H1 (cell line): ENCODE measurements around the gene VASN. TPM values are rescaled to one million over a fixed set of nuclear protein-coding genes. Genes with fewer than 3 reads are reported as not detected.

Experiments used
- CTCF ChIA-PET: fragments of 300-600 bp; sonication (Branson Sonifier 250); formaldehyde crosslinking; loops from one replicate; lab custom pipeline; 2021; ENCODE audit not compliant: partially characterized antibody; lab: Charles Lee
- POLR2A ChIA-PET: fragments of 300-600 bp; sonication (Branson Sonifier 250); formaldehyde crosslinking; loops from one replicate; lab custom pipeline; 2021; ENCODE audit warnings: inconsistent platforms; ENCODE audit not compliant: partially characterized antibody; lab: Charles Lee
- DNase-seq, 2 experiments: peaks; one replicate each; pipeline versions ENCODE4 v3.0.0 to v3.0.0-alpha.2; 2010 to 2022; ENCODE audit warnings: low spot score in 2 of 2, low read depth in 1 of 2, mixed read lengths in 1 of 2
- FAIRE-seq: peaks from 2 replicates; lab custom pipeline; 2011; peaks lifted over from hg19 to GRCh38; lab: Jason Lieb, UNC
- H2AFZ ChIP-seq: 2 replicates; pipeline ENCODE4 v1.8.1; 2012; ENCODE audit warnings: low read length, inconsistent platforms
- H2AK5ac ChIP-seq: 2 replicates; pipeline ENCODE4 v1.6.1; 2013; ENCODE audit warnings: low read depth, low read length
- H2BK120ac ChIP-seq: replicated peaks from 2 replicates; pipeline ENCODE3; 2013; ENCODE audit warnings: low read depth, low read length, inconsistent platforms
- H2BK12ac ChIP-seq: 2 replicates; pipeline ENCODE4 v1.6.1; 2013; ENCODE audit warnings: low read depth, low read length
- H2BK15ac ChIP-seq: 2 replicates; pipeline ENCODE4 v1.6.1; 2013; ENCODE audit warnings: low read length
- H2BK20ac ChIP-seq: 2 replicates; pipeline ENCODE4 v1.6.1; 2013; ENCODE audit warnings: low read length
- H2BK5ac ChIP-seq: 2 replicates; pipeline ENCODE4 v1.6.1; 2013; ENCODE audit warnings: low read depth, low read length
- H3K14ac ChIP-seq: 2 replicates; pipeline ENCODE4 v1.6.1; 2013; ENCODE audit warnings: inconsistent platforms; ENCODE audit not compliant: insufficient read length
- H3K18ac ChIP-seq: 2 replicates; pipeline ENCODE4 v1.6.1; 2013; ENCODE audit warnings: low read length; ENCODE audit errors: extremely low read depth
- H3K23ac ChIP-seq: 2 replicates; pipeline ENCODE4 v1.6.1; 2013; ENCODE audit warnings: inconsistent platforms; ENCODE audit not compliant: insufficient read length
- H3K23me2 ChIP-seq: 2 replicates; pipeline ENCODE4 v1.6.1; 2013; ENCODE audit warnings: low read depth, low read length
- H3K27ac ChIP-seq: 2 replicates; pipeline ENCODE4 v1.6.1; 2011; ENCODE audit warnings: low read depth, low read length, inconsistent platforms
- H3K27me3 ChIP-seq, 4 experiments: replicated peaks in 1 of 4; 1 replicate in 1 of 4; 2 replicates in 3 of 4; pipeline versions ENCODE4 v1.6.1 to v1.8.1; 2011 to 2013; ENCODE audit warnings: low read length in 3 of 4, mild to moderate bottlenecking in 3 of 4, inconsistent platforms in 2 of 4, mixed read lengths in 2 of 4, moderate library complexity in 1 of 4; ENCODE audit not compliant: control insufficient read depth in 3 of 4, insufficient read depth in 3 of 4; ENCODE audit errors: extremely low read depth in 1 of 4
- H3K36me3 ChIP-seq, 4 experiments: 2 replicates each; pipeline versions ENCODE4 v1.6.1 to v1.8.1; 2011 to 2013; ENCODE audit warnings: mild to moderate bottlenecking in 4 of 4, low read length in 3 of 4, moderate library complexity in 2 of 4, control low read depth in 1 of 4, inconsistent platforms in 1 of 4; ENCODE audit not compliant: insufficient read depth in 4 of 4, control insufficient read depth in 2 of 4
- H3K4ac ChIP-seq: replicated peaks from 2 replicates; pipeline ENCODE3; 2013; ENCODE audit warnings: low read length, low read depth, mixed read lengths, inconsistent platforms; ENCODE audit not compliant: insufficient read length
- H3K4me1 ChIP-seq, 4 experiments: replicated peaks in 1 of 4; 1 replicate in 1 of 4; 2 replicates in 3 of 4; pipeline versions ENCODE4 v1.6.1 to v1.8.1; 2011 to 2013; ENCODE audit warnings: low read length in 3 of 4, inconsistent platforms in 2 of 4, mixed read lengths in 1 of 4; ENCODE audit not compliant: insufficient read depth in 4 of 4, control insufficient read depth in 3 of 4
- H3K4me2 ChIP-seq, 2 experiments: 2 replicates each; pipeline versions ENCODE4 v1.6.1 to v1.8.1; 2011 to 2013; ENCODE audit warnings: low read depth in 2 of 2, low read length in 2 of 2, control low read depth in 1 of 2, inconsistent platforms in 1 of 2, mild to moderate bottlenecking in 1 of 2; ENCODE audit not compliant: insufficient read depth in 1 of 2
- H3K4me3 ChIP-seq, 4 experiments: fragments of 200-600, 300-600 bp in 1 of 4; sonication (generic), shearing (Covaris generic), sonication (Bioruptor Twin) in 1 of 4; 2 replicates each; pipeline versions ENCODE4 v1.5.1 to v1.8.1; 2011 to 2016; ENCODE audit warnings: low read length in 4 of 4, low read depth in 3 of 4, control low read depth in 2 of 4, inconsistent platforms in 2 of 4, mild to moderate bottlenecking in 2 of 4, mixed read lengths in 1 of 4, moderate library complexity in 1 of 4; ENCODE audit not compliant: insufficient read depth in 2 of 4; ENCODE audit errors: extremely low read depth in 1 of 4
- H3K56ac ChIP-seq: replicated peaks from 2 replicates; pipeline ENCODE3; 2013; ENCODE audit warnings: low read depth, mild to moderate bottlenecking, mixed read lengths, low read length, inconsistent platforms; ENCODE audit not compliant: insufficient read length
- H3K79me1 ChIP-seq: 2 replicates; pipeline ENCODE4 v1.6.1; 2013; ENCODE audit warnings: low read depth, low read length, control low read depth
- H3K79me2 ChIP-seq, 2 experiments: 2 replicates each; pipeline versions ENCODE4 v1.6.1 to v1.8.1; 2012 to 2013; ENCODE audit warnings: low read length in 2 of 2, mild to moderate bottlenecking in 2 of 2, inconsistent platforms in 1 of 2; ENCODE audit not compliant: insufficient read depth in 2 of 2, control insufficient read depth in 1 of 2
- H3K9ac ChIP-seq, 4 experiments: replicated peaks in 1 of 4; 1 replicate in 1 of 4; 2 replicates in 3 of 4; pipeline versions ENCODE4 v1.6.1 to v1.8.1; 2011 to 2013; ENCODE audit warnings: low read depth in 3 of 4, low read length in 3 of 4, control low read depth in 2 of 4, mild to moderate bottlenecking in 2 of 4, moderate library complexity in 2 of 4, inconsistent platforms in 1 of 4; ENCODE audit errors: extremely low read depth in 1 of 4
- H3K9me3 ChIP-seq, 2 experiments: 2 replicates each; pipeline versions ENCODE4 v1.6.1 to v1.8.1; 2012 to 2013; ENCODE audit warnings: mild to moderate bottlenecking in 2 of 2, moderate library complexity in 2 of 2, control low read depth in 1 of 2, inconsistent platforms in 1 of 2, low read depth in 1 of 2, low read length in 1 of 2, mixed read lengths in 1 of 2; ENCODE audit not compliant: insufficient read depth in 2 of 2
- H4K20me1 ChIP-seq, 2 experiments: replicated peaks in 1 of 2; 2 replicates each; pipeline versions ENCODE3 to v1.8.1; 2011 to 2013; ENCODE audit warnings: inconsistent platforms in 2 of 2, low read length in 2 of 2, mild to moderate bottlenecking in 1 of 2; ENCODE audit not compliant: insufficient read depth in 2 of 2, control insufficient read depth in 1 of 2
- H4K5ac ChIP-seq: 2 replicates; pipeline ENCODE4 v1.6.1; 2013; ENCODE audit warnings: low read length, low read depth, mixed read lengths, inconsistent platforms; ENCODE audit not compliant: insufficient read length
- H4K8ac ChIP-seq: 2 replicates; pipeline ENCODE4 v1.8.0; 2013; ENCODE audit warnings: mild to moderate bottlenecking, moderate library complexity, low read length, inconsistent platforms; ENCODE audit not compliant: insufficient read depth; ENCODE audit errors: extremely low read depth
- H4K91ac ChIP-seq: replicated peaks from 2 replicates; pipeline ENCODE3; 2013; ENCODE audit warnings: low read length, mixed read lengths, inconsistent platforms; ENCODE audit not compliant: insufficient read length
- ATF2 ChIP-seq: IDR thresholded peaks from 2 replicates; pipeline ENCODE4 v1.6.1; 2012; ENCODE audit warnings: low read length, inconsistent platforms
- BRCA1 ChIP-seq: IDR thresholded peaks from 2 replicates; pipeline ENCODE4 v1.6.1; 2012; ENCODE audit warnings: low read depth, low read length, improper control_type of control experiment
- CBX8 ChIP-seq: fragments of 300-800, 300-1000 bp; sonication (generic); IDR thresholded peaks from 2 replicates; pipeline ENCODE4 v1.7.1; 2016; ENCODE audit warnings: low read depth, low read length, borderline replicate concordance
- CHD1 ChIP-seq: IDR thresholded peaks from 2 replicates; pipeline ENCODE4 v1.6.1; 2012; ENCODE audit warnings: low read depth, low read length, improper control_type of control experiment
- EP300 ChIP-seq, 2 experiments: IDR thresholded peaks; 1 replicate in 1 of 2; 2 replicates in 1 of 2; pipeline ENCODE4 v1.6.1; 2011 to 2012; ENCODE audit warnings: low read depth in 2 of 2, low read length in 2 of 2, mild to moderate bottlenecking in 2 of 2, borderline replicate concordance in 1 of 2, inconsistent platforms in 1 of 2, moderate library complexity in 1 of 2
- JUND ChIP-seq: IDR thresholded peaks from 2 replicates; pipeline ENCODE4 v1.6.1; 2011; ENCODE audit warnings: mild to moderate bottlenecking, improper control_type of control experiment, low read length
- KDM1A ChIP-seq: fragments of 200-600, 300-600 bp; sonication (generic); IDR thresholded peaks from 2 replicates; pipeline ENCODE4 v1.7.1; 2016; ENCODE audit warnings: mild to moderate bottlenecking, low read length, borderline replicate concordance
- POLR2AphosphoS5 ChIP-seq: IDR thresholded peaks from 2 replicates; pipeline ENCODE4 v1.6.1; 2011; ENCODE audit warnings: low read depth, low read length
- RBBP5 ChIP-seq: IDR thresholded peaks from 2 replicates; pipeline ENCODE4 v1.7.1; 2012; ENCODE audit warnings: low read depth, mild to moderate bottlenecking, inconsistent platforms, low read length, moderate library complexity, borderline replicate concordance
- TAF1 ChIP-seq: IDR thresholded peaks from 2 replicates; pipeline ENCODE4 v1.6.1; 2011; ENCODE audit warnings: mild to moderate bottlenecking, low read depth, low read length
- WGBS, 2 experiments: shearing (Covaris generic) in 1 of 2; methylation state at CpG; one replicate each; pipeline versions ENCODE4 v1.1.6 to v1.1.7; 2013 to 2015; ENCODE audit warnings: low lambda C conversion rate in 2 of 2, mixed read lengths in 2 of 2, inconsistent platforms in 1 of 2, low coverage in 1 of 2, missing lambda C conversion rate in 1 of 2; ENCODE audit not compliant: insufficient replicate concordance in 2 of 2, insufficient coverage in 1 of 2, insufficient read length in 1 of 2; ENCODE audit errors: extremely low coverage in 1 of 2, missing lambda C conversion rate in 1 of 2; 5-methylcytosine and 5-hydroxymethylcytosine counted together
- polyA plus RNA-seq, 7 experiments: library from polyadenylated mRNA; depleted of rRNA in 3 of 7; stranded (reverse) in 5 of 7; unstranded in 2 of 7; fragments of >200 nt in 5 of 7; fragments of 200-250 nt in 2 of 7; gene quantifications; 1 replicate in 5 of 7; 2 replicates in 1 of 7; 4 replicates in 1 of 7; pipeline versions ENCODE4 v1.2.1 to v1.2.3, GENCODE V29; 2011 to 2013; ENCODE audit warnings: missing spikeins in 2 of 7, mixed read lengths in 2 of 7
- total RNA-seq: library from RNA; stranded (reverse); fragmentation: NEBNext Ultra II Directional; extraction: Animal tissue kit (Norgen Biotek cat#: 25700); gene quantifications from 2 replicates; pipeline ENCODE4 v1.2.1, GENCODE V29; 2021

Gene VASN
- total and polyA plus RNA-seq, 2 of the 8 experiments (the other 6 are each of a cell fraction or from before 2014, with no cell fraction given), result 9.6 to 11.3 TPM

- DNase-seq (no peak), FAIRE-seq (no peak)
- Histone ChIP-seq H2BK12ac (peak overlapping the region; percentile 68; the same call in 1 of the 2 replicates), H3K4me3 (no peak overlapping the region), H2AK5ac (no peak overlapping the region), H3K4me2 (no peak overlapping the region), H2BK20ac (no peak overlapping the region), H3K4ac (no peak overlapping the region), H4K5ac (no peak overlapping the region), H3K56ac (no peak overlapping the region), H4K20me1 (peaks cover 5 to 26% of the 10 kb centered on the region in 2 experiments), H2BK5ac (peak overlapping the region; percentile 71; the same call in 1 of the 2 replicates), H3K27me3 (no peaks in the 10 kb centered on the region), H3K23ac (no peak overlapping the region), H3K18ac (no peak overlapping the region; the same call in 1 of the 2 replicates), H2AFZ (no peak overlapping the region), H4K8ac (peak overlapping the region; percentile 83), H3K27ac (0 out of 2 replicates have a peak overlapping the region, but pooled peaks have one; percentile 25), H2BK120ac (no peak overlapping the region), H3K4me1 (peaks cover 4 to 44% (median 37%) of the 10 kb centered on the region in 4 experiments), H3K79me2 (peaks cover 0 to 11% of the 10 kb centered on the region in 2 experiments; a peak in 1 of 4 replicates), H3K9me3 (no peaks in the 10 kb centered on the region), H3K23me2 (no peaks in the 10 kb centered on the region; the same call in 1 of the 2 replicates), H4K91ac (no peak overlapping the region), H3K36me3 (peaks cover 0 to 18% (median 2%) of the 10 kb centered on the region in 4 experiments; a peak in 4 of 8 replicates), H3K9ac (no peak overlapping the region; a peak in 1 of 7 replicates), H3K79me1 (peaks cover 3% of the 10 kb centered on the region; the same call in 1 of the 2 replicates), H3K14ac (no peak overlapping the region), H2BK15ac (peak overlapping the region; percentile 61; the same call in 1 of the 2 replicates)
- ChIA-PET CTCF (interaction anchor here (0.8 to 24.8 kb wide), 12 partner anchors 9 to 121 kb away, joined by 3 to 659 read pairs (median 4); no protein-coding TSS in a partner anchor), POLR2A (interaction anchor here (1.0 to 11.7 kb wide), 8 partner anchors 9 to 107 kb away, joined by 3 to 223 read pairs (median 12); partner anchors contain the start of gene PAM16)
- WGBS, 2 experiments, result 86% methylated on average over 18 of the region's 21 CpGs; no CpG with 5 or more reads in 1 of the 2 experiments
- no peak for TF ChIP-seq RBBP5
- TF ChIP-seq POLR2AphosphoS5, result no peak
- TF ChIP-seq BRCA1, result no peak
- TF ChIP-seq EP300 (IDR thresholded peaks at IDR 0.05; ENCODE audit: borderline replicate concordance in 1 of 2, low read depth in 2 of 2, low read length in 2 of 2), result no peak
- TF ChIP-seq ATF2, result no peak
- TF ChIP-seq CBX8, result no peak
- no peak for TF ChIP-seq JUND
- TF ChIP-seq KDM1A, result no peak
- no peak for TF ChIP-seq TAF1
- TF ChIP-seq CHD1, result no peak
Observed at GRCh38 chr16:4378999-4379690, 7.5 kb downstream of the VASN start.
